ENCODE measurements around the gene LOXL4. TPM values are rescaled to one million over a fixed set of nuclear protein-coding genes. Genes with fewer than 3 reads are reported as not detected.

The LOXL4 gene
- total and polyA plus RNA-seq, 12 donors, result 0.61 to 14.4 (median 3.4) TPM

GRCh38 chr10:98258683-98259454 lies 9.1 kb downstream of the LOXL4 start:
- intact Hi-C loops (cut with DNase I), result no loop called here
- Histone ChIP-seq H3K36me3 (replicated peaks in 1 of 2) (no peaks in the 10 kb centered on the region), H3K4me1 (replicated peaks in 1 of 2) (no peaks in the 10 kb centered on the region), H3K9me3 (replicated peaks in 1 of 3) (no peaks in the 10 kb centered on the region), H3K27me3 (no peaks in the 10 kb centered on the region), H3K27ac (no peak overlapping the region), H3K4me3 (no peak overlapping the region)
- 85 to 86% (median 86%) methylated on average over 12 to 13 of the region's 13 CpGs for WGBS, 4 donors
- peak in 1 of 7 donors; percentile 8 for DNase-seq
- TF ChIP-seq CTCF (IDR thresholded peaks at IDR 0.05) (no peak), POLR2A (IDR thresholded peaks at IDR 0.05) (no peak)

DNA sequence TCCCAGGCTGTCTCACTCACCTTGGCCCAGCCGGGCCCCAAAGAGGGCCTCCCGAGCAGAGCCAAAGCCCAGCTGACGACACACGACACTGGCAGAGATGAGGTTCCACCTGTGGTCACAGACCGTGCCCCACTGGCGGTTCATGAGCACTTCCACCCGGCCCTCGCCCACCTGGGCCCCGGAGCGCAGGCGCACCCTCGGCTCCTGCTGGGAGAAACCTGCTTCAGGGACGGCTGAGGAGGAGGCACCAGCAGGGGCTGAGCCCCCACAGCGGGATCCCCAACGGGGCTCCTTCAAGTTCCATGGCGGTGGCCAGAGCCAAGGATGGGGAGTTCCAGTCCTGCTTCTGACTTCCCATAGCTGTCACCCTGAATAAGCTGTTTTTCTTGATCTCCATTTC lies 10.0 kb downstream of the LOXL4 start:
- intact Hi-C loops (cut with DNase I), result no loop called here
- no peaks in the 10 kb centered on the region for H3K36me3 ChIP-seq (replicated peaks in 1 of 2)
- 88 to 94% (median 93%) methylated on average over 5 to 16 of the region's 16 CpGs for WGBS, 4 donors
- H3K9me3 ChIP-seq (replicated peaks in 1 of 3), result no peaks in the 10 kb centered on the region
- H3K4me1 ChIP-seq (replicated peaks in 1 of 2), result no peaks in the 10 kb centered on the region
- TF ChIP-seq CTCF (IDR thresholded peaks at IDR 0.05), result no peak
- no peak for TF ChIP-seq POLR2A (IDR thresholded peaks at IDR 0.05)
- no peak overlapping the region for H3K27ac ChIP-seq
- no peak overlapping the region for H3K4me3 ChIP-seq
- DNase-seq, result no peak
- no peaks in the 10 kb centered on the region for H3K27me3 ChIP-seq

- Histone ChIP-seq H3K9me3 (replicated peaks in 1 of 3) (no peaks in the 10 kb centered on the region), H3K27me3 (no peaks in the 10 kb centered on the region), H3K4me3 (no peak overlapping the region), H3K4me1 (replicated peaks in 1 of 2) (no peaks in the 10 kb centered on the region), H3K36me3 (replicated peaks in 1 of 2) (no peaks in the 10 kb centered on the region), H3K27ac (no peak overlapping the region)
- TF ChIP-seq CTCF (IDR thresholded peaks at IDR 0.05), result no peak
- no peak for TF ChIP-seq POLR2A (IDR thresholded peaks at IDR 0.05)
- intact Hi-C loops (cut with DNase I), result no loop called here
- 85 to 92% (median 91%) methylated on average over 8 to 12 of the region's 12 CpGs for WGBS, 4 donors
- DNase-seq, result no peak
Measured at GRCh38 chr10:98257198-98257597, 10.8 kb downstream of the LOXL4 start.

- TF ChIP-seq CTCF (IDR thresholded peaks at IDR 0.05) (no peak), POLR2A (IDR thresholded peaks at IDR 0.05) (no peak)
- no peaks in the 10 kb centered on the region for H3K9me3 ChIP-seq (replicated peaks in 1 of 3)
- intact Hi-C loops (cut with DNase I), result no loop called here
- no peaks in the 10 kb centered on the region for H3K36me3 ChIP-seq (replicated peaks in 1 of 2)
- no peaks in the 10 kb centered on the region for H3K27me3 ChIP-seq
- no peak for DNase-seq
- H3K27ac ChIP-seq, result no peak overlapping the region
- H3K4me1 ChIP-seq (replicated peaks in 1 of 2), result no peaks in the 10 kb centered on the region
- H3K4me3 ChIP-seq, result no peak overlapping the region
- 93 to 95% (median 95%) methylated on average over 9 to 11 of the region's 11 CpGs for WGBS, 4 donors
Measured at GRCh38 chr10:98256692-98257091, 11.3 kb downstream of the LOXL4 start.
